GM21381 (cell line): Measurements from ENCODE around the gene DOCK9.

Experiments
- ATAC-seq: cut with Tn5 transposase; IDR thresholded peaks from one replicate; pipeline ENCODE4 v1.9.1; 2021; ENCODE audit warnings: mild to moderate bottlenecking, moderate library complexity; ENCODE audit not compliant: unreplicated experiment

The DOCK9 gene

GRCh38 chr13:98998831-98999638 lies 21.2 kb upstream of the DOCK9 start:
- ATAC-seq = no peak

DNA sequence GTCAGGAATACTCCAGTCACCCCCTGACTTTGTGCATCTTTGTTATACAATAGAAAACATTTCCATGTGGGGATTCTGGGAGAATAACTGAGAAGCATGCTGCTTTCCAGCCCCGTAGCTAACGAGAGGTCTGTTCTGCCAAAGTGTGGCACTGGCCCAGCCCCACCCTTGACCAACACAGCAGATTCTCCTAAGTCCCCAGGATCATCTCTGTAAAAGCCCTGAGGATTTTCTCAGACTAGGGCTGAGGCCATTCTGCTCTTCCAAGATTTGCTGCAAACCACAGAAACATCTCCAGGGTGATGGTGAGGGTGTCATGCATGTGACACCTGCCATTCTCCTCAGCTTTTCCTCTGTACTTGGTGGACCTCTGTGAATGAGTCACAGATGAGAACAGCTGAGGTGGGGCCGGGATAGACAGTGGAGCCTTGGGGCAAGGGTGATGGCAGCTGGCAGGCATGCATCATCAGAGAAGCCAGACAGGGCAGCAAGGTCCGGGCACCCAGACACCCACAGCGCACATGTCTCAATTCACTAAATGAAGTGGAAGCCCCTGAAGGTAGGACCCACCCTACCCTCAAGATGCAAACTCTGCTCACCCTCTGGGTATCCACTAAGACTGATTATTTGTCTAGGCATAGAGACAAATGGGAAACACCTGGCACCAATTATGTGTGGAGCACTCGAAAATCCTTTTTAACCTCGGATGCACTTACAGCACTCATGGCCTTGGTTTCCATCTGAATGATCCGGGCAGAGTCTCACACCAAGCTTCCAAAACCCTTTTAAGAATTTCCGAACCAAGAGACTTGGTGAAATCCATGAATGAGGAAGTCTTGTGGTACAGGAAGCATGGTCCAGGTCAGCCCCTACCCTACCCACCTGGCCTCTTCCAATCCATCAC lies 20.1 kb upstream of the DOCK9 start:
- ATAC-seq = no peak

DNA sequence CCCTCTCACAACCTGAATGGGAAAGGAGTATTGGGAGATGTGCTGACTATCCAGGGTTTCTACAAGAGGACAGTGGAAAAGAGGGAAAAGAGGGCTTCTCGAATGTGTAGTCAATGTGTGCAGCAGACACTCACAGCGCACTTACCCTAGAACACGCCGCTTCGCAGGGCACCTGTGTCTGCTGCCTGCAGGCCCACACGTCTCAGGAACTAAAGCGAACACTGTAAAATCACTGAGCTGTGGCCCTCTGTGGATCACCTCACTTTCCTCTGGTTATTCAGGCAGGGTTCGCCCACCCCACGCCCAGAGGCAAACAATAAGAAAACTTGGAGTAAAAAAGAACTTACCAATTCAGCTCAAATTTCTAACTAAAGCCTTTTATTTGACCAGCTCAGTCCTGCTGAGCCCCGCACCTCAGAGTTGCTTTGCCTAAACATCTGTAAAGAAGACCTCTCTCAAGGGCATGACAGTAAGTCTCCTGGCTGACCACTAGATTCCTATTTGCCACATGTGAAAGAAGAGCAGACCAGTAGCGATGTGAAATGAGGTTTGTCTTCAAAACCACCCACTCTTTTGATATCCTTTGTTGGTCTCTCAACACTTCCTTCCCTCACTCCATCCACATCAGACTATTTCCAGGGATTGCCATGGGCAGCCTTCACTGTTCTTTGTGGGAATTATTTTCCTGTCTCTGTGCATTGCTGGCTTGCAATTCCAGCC lies 19.3 kb upstream of the DOCK9 start:
- ATAC-seq = no peak

GRCh38 chr13:98996046-98996445 lies 18.2 kb upstream of the DOCK9 start:
- ATAC-seq = no peak

- ATAC-seq = no peak
Observed at GRCh38 chr13:98994896-98995295, 17.0 kb upstream of the DOCK9 start.

DNA sequence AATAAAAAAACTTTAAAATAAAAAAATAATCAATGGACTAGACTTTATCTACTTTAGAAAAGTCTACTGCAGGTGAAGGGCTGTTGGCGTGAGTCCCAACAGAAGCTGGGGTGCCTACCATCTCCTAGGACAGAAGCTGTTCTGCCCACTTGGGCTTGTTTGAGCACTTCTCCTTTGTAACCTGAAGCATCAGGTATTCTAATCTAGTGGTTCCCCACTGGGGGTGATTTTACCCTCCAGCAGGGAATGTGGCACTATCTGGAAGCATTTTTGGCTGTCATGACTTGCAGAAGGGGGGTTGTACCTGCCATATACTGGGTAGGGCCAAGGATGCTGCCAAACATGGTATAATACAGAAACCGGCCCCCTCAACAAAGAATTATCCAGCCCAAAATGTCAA lies 16.2 kb upstream of the DOCK9 start:
- no peak for ATAC-seq

- ATAC-seq = no peak
Observed at GRCh38 chr13:98992355-98992754, 14.5 kb upstream of the DOCK9 start.

DNA sequence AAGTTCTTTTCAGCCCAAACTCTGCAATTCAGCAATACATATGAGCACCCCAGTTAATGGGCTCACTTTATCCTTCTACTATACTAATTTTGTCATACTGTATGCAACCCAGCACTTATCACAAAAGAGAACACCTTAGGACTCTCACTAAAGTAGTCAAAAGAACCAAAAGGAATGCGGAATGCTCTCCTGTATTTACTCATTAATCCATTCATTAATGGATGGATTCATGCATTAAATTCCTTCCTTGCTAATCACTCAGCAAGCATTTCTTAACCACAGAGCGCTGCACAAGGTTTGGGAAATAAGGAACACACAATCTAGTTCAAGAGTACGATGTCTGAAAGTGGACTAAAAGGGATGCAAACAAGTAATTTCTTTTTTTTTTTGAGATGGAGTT lies 12.8 kb upstream of the DOCK9 start:
- ATAC-seq = no peak

DNA sequence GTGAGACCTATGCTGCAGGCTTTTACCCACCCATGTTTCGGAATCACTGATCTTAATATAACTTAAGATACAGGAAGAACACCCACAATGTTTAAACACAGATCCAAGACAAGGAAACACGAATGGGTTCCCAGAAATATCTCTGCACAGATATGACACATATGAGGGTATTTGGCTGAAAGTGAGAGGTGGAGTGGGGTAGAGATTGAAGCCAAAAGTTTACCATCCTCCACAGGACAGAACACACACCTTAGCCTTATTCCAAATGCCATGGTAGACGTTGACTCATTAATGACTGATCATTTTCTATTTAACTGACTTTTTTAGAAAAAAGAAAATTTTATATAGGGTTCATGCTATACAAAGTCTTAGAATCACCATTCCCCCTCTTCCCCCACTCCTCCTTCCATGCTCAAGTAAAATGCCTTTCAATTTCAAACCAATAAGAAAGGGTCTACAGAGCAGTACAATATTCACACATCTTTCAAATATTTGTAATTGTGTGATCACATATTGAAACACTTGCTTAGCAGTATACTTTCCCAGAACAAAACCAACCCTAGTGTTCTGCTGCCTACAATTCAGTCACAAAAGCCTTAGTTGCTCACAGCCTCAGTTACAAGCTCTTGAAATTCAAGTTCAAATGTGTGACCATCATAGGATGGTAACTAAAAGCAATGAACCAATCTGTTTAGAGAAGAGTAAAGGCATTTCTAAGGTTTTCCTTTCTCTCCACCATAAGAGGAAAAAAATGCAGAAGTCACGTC lies 11.8 kb upstream of the DOCK9 start:
- ATAC-seq = no peak

DNA sequence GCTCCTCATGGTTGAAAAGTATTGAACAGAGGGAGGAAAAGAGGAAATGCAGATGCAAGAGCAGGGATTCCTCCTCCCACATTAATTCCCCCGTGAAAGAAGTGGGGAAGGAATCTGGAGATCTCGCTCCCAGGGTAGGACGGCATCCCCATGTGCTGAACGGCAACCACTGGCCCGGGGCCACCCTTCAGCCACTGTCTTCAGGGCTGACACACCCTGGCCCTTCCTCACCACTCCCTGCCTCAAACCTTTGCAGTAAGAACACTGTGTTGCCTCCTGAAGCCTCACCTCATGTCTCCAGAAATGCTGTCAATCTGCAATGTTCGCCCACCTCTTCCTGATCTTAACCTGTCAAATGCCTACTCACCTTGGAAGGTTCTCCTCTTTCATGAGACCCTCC lies 10.9 kb upstream of the DOCK9 start:
- ATAC-seq = no peak

DNA sequence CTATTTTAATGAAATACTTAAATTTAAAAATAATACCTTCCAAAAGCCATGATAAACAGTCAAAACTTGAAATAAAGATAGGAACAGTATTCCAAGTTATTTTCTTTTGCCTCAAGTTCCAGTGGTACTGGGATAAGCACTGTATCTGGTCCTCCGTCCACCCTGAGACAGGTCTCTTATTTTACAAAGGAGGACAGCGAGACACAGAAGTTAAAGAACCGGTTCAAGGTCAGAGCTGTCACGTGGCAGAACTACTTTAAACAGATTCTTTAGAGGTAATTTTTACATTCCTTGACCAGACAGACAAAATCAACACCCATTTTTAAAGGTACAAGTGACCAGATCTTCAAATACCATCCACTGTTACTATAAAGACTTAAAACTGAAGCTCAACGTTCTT lies 10.4 kb upstream of the DOCK9 start:
- ATAC-seq = no peak

GRCh38 chr13:98987275-98987674 lies 9.4 kb upstream of the DOCK9 start:
- no peak for ATAC-seq

DNA sequence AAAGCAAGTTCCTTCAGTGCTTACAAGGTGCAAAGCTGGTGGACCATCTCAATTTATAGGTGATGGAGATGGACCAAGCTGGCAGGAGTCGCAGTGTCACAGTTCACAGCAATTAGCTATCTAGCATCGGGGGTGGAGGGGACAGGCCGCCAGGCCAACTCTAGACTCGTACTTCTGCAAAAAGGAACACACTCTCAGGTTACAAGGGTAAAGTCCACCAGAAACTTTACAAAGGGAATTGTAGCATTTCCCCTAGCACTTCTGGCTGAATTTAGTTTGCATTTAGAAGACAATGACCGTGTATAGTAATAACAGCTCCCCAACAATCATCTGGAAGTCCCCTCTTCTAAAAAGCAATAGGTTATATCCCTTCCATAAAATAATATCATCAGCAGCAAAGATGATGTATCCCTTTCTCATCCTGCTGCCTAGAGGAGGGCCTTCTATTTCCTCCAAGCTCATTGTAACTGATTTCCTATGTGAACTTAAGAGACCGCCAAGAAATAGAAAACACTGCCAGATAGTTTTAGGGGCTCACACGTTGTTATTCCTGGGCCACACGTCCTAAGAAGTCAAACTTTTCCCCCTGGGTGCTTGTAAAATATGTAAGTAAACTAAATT lies 8.5 kb upstream of the DOCK9 start:
- ATAC-seq = no peak

- ATAC-seq = no peak
Observed at GRCh38 chr13:98985591-98985990, 7.7 kb upstream of the DOCK9 start.

GRCh38 chr13:98984983-98985382 lies 7.1 kb upstream of the DOCK9 start:
- ATAC-seq = no peak

DNA sequence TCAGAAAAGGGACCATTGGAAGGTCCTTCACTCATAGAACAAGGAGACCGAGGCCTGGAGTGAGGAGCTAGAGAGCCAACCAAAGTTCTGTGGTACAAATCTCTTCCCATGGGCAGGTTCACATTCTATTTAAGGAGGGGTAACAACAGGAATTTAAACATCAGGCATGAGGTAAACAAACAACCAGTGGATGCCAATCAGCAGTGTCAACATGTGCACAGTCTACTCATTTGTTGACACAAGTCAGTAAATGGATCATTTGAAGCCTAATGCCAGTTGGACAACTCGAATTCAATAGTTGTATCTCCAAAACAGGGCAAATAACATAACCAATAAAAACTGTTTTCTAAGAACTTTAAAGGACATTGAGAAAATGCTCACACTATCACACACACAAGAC lies 6.3 kb upstream of the DOCK9 start:
- ATAC-seq = no peak

GRCh38 chr13:98983182-98983581 lies 5.3 kb upstream of the DOCK9 start:
- ATAC-seq = no peak

DNA sequence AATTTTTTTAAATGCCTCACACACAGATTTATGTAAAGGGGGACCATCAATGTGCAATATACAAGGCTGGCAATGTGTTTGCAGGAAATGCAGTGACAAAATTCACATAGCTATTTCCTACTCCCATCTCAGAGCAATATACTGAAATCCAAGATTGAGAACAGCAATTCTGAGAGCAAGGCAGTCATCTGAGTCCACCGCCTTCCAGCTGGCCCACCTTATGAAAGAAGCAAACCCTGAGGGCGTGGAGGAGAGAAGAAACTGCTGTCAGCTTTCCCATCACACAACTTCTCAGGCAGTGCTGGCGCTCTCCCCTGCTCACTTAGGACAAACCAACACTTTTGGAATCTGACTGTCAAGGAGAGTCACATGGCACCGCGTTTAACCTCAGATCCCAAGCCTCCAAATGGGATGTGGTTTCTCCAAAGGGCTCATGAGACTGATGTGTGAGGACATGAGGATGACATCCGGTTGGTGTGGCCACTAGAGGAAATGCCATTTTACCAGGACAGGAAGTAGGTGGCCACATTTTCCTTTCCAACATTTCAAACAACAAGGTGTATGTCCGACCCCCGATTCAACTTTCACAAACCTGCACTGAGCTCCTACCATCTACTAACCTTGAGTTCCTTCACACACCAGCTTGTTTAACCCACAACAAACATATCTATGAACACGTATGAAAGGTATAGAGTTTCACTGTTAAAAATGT lies 3.7 kb upstream of the DOCK9 start:
- no peak for ATAC-seq

GRCh38 chr13:98979012-98979660 lies 1.3 kb upstream of the DOCK9 start:
- ATAC-seq = no peak
